ENCODE measurements around the gene ZHX3. TPM values are rescaled to one million over a fixed set of nuclear protein-coding genes. Genes with fewer than 3 reads are reported as not detected.
A peak's percentile ranks its signal among the peaks of the same experiment; 100 is the strongest.

The ZHX3 gene
- total and polyA plus RNA-seq, 2 of the 13 experiments (the other 11 are each of a cell fraction or from before 2014, with no cell fraction given) = 8.4 to 11.7 TPM

DNA sequence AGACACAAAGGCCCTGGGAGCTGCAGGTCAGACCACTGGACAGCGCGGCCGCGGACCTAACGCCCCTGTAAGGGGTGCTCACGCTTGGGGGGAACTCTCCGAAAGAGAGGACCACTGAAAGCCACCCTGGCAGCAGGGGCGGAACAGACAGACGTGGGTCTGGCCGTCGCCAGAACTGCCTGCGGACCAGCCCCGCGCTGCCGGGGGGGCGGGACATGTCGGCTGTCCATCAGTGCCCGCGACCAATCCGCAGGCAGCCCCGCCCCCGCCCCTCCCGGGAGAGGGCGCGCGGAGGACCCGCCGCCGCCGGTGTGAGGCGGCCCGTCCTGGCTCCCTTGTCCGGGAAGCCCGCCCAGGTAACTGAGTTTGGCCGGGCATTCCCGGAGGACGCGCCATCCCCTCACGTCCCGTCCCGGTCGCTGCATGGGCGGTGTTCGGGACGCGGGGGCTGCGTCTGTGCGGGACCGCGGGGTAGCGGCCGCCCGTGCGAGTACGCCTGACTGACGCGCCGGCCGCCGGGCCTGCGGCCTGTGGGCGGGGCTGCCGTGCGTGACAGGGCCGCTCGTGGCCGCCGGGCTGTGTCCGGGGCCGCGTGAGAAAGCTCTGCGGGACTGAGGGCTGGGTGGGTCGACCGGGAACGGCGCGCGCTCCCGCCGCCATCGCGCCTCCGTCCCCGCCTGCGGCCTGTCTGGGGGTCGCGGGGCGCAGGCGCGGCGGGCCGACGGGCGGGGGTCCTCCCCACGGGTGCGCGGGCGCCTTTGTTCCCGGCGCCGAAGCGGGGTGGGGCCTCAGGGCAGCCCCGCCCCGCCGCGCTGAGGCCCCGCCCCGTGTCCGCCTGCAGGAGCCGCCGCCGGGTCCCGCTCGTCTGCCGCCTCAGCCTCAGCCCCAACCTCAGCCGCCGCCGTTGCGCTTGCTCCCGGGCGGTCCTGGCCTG is 180.6 kb downstream of the ZHX3 start, which contains the start of gene PLCG1 (continued):
- TF ChIP-seq SMAD3 (CRISPR knock-in tag; IDR thresholded peaks at IDR 0.05) (peak; percentile 79; the same call in 1 of the 2 replicates), ZNF354B (CRISPR knock-in tag; IDR thresholded peaks at IDR 0.05) (0 out of 2 replicates have a peak, but pooled peaks have one; percentile 20), ZFX (CRISPR knock-in tag; IDR thresholded peaks at IDR 0.05; ENCODE audit: low read depth) (peak; percentile 97), SALL1 (CRISPR knock-in tag; IDR thresholded peaks at IDR 0.05) (peak; percentile 86), ZNF33A (CRISPR knock-in tag; IDR thresholded peaks at IDR 0.05; ENCODE audit: borderline replicate concordance) (no peak), ZNF83 (CRISPR knock-in tag; IDR thresholded peaks at IDR 0.05; ENCODE audit: borderline replicate concordance) (no peak), ZNF782 (CRISPR knock-in tag; IDR thresholded peaks at IDR 0.05; ENCODE audit: borderline replicate concordance) (no peak; the same call in 1 of the 2 replicates), HNF4G (IDR thresholded peaks at IDR 0.05; ENCODE audit: borderline replicate concordance, low read depth, low read length) (no peak), HNF4G (CRISPR knock-in tag; IDR thresholded peaks at IDR 0.05; ENCODE audit: borderline replicate concordance, low read depth) (no peak; the same call in none of the 2 replicates), PRMT3 (CRISPR knock-in tag; IDR thresholded peaks at IDR 0.05; ENCODE audit: borderline replicate concordance, low read depth) (peak; percentile 85; the same call in 1 of the 2 replicates)
- TF ChIP-seq, protein P1, sequence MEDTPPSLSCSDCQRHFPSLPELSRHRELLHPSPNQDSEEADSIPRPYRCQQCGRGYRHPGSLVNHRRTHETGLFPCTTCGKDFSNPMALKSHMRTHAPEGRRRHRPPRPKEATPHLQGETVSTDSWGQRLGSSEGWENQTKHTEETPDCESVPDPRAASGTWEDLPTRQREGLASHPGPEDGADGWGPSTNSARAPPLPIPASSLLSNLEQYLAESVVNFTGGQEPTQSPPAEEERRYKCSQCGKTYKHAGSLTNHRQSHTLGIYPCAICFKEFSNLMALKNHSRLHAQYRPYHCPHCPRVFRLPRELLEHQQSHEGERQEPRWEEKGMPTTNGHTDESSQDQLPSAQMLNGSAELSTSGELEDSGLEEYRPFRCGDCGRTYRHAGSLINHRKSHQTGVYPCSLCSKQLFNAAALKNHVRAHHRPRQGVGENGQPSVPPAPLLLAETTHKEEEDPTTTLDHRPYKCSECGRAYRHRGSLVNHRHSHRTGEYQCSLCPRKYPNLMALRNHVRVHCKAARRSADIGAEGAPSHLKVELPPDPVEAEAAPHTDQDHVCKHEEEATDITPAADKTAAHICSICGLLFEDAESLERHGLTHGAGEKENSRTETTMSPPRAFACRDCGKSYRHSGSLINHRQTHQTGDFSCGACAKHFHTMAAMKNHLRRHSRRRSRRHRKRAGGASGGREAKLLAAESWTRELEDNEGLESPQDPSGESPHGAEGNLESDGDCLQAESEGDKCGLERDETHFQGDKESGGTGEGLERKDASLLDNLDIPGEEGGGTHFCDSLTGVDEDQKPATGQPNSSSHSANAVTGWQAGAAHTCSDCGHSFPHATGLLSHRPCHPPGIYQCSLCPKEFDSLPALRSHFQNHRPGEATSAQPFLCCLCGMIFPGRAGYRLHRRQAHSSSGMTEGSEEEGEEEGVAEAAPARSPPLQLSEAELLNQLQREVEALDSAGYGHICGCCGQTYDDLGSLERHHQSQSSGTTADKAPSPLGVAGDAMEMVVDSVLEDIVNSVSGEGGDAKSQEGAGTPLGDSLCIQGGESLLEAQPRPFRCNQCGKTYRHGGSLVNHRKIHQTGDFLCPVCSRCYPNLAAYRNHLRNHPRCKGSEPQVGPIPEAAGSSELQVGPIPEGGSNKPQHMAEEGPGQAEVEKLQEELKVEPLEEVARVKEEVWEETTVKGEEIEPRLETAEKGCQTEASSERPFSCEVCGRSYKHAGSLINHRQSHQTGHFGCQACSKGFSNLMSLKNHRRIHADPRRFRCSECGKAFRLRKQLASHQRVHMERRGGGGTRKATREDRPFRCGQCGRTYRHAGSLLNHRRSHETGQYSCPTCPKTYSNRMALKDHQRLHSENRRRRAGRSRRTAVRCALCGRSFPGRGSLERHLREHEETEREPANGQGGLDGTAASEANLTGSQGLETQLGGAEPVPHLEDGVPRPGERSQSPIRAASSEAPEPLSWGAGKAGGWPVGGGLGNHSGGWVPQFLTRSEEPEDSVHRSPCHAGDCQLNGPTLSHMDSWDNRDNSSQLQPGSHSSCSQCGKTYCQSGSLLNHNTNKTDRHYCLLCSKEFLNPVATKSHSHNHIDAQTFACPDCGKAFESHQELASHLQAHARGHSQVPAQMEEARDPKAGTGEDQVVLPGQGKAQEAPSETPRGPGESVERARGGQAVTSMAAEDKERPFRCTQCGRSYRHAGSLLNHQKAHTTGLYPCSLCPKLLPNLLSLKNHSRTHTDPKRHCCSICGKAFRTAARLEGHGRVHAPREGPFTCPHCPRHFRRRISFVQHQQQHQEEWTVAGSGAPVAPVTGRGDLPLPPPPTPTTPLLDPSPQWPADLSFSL (CRISPR knock-in tag; IDR thresholded peaks at IDR 0.05) = no peak
- TF ChIP-seq, protein P2, sequence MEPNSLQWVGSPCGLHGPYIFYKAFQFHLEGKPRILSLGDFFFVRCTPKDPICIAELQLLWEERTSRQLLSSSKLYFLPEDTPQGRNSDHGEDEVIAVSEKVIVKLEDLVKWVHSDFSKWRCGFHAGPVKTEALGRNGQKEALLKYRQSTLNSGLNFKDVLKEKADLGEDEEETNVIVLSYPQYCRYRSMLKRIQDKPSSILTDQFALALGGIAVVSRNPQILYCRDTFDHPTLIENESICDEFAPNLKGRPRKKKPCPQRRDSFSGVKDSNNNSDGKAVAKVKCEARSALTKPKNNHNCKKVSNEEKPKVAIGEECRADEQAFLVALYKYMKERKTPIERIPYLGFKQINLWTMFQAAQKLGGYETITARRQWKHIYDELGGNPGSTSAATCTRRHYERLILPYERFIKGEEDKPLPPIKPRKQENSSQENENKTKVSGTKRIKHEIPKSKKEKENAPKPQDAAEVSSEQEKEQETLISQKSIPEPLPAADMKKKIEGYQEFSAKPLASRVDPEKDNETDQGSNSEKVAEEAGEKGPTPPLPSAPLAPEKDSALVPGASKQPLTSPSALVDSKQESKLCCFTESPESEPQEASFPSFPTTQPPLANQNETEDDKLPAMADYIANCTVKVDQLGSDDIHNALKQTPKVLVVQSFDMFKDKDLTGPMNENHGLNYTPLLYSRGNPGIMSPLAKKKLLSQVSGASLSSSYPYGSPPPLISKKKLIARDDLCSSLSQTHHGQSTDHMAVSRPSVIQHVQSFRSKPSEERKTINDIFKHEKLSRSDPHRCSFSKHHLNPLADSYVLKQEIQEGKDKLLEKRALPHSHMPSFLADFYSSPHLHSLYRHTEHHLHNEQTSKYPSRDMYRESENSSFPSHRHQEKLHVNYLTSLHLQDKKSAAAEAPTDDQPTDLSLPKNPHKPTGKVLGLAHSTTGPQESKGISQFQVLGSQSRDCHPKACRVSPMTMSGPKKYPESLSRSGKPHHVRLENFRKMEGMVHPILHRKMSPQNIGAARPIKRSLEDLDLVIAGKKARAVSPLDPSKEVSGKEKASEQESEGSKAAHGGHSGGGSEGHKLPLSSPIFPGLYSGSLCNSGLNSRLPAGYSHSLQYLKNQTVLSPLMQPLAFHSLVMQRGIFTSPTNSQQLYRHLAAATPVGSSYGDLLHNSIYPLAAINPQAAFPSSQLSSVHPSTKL (CRISPR knock-in tag; IDR thresholded peaks at IDR 0.05) = peak; percentile 65; the same call in 1 of the 2 replicates
- TF ChIP-seq, protein P3, sequence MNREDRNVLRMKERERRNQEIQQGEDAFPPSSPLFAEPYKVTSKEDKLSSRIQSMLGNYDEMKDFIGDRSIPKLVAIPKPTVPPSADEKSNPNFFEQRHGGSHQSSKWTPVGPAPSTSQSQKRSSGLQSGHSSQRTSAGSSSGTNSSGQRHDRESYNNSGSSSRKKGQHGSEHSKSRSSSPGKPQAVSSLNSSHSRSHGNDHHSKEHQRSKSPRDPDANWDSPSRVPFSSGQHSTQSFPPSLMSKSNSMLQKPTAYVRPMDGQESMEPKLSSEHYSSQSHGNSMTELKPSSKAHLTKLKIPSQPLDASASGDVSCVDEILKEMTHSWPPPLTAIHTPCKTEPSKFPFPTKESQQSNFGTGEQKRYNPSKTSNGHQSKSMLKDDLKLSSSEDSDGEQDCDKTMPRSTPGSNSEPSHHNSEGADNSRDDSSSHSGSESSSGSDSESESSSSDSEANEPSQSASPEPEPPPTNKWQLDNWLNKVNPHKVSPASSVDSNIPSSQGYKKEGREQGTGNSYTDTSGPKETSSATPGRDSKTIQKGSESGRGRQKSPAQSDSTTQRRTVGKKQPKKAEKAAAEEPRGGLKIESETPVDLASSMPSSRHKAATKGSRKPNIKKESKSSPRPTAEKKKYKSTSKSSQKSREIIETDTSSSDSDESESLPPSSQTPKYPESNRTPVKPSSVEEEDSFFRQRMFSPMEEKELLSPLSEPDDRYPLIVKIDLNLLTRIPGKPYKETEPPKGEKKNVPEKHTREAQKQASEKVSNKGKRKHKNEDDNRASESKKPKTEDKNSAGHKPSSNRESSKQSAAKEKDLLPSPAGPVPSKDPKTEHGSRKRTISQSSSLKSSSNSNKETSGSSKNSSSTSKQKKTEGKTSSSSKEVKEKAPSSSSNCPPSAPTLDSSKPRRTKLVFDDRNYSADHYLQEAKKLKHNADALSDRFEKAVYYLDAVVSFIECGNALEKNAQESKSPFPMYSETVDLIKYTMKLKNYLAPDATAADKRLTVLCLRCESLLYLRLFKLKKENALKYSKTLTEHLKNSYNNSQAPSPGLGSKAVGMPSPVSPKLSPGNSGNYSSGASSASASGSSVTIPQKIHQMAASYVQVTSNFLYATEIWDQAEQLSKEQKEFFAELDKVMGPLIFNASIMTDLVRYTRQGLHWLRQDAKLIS (CRISPR knock-in tag; IDR thresholded peaks at IDR 0.05) = no peak
